SW 1271 (cell line): ENCODE measurements around the gene OTULINL.
"Not testable (repeated sequence)": the region's sequence is repeated elsewhere in the genome, so short reads cannot be mapped to it uniquely, and the experiment has no call there.

Experiments
- DNase-seq, 2 experiments: peaks; one replicate each; lab custom pipeline; 2025; lab: John Stamatoyannopoulos, UW

OTULINL gene

GRCh38 chr5:14581106-14581890 is at the start of gene OTULINL:
Gene OTULINL (plus strand): TSS chr5:14581792. CDS start chr5:14581895, 103 bp downstream.
- DNase-seq = peak; percentile 45 to 78

GRCh38 chr5:14532180-14532579 is 49.4 kb upstream of the OTULINL start:
- DNase-seq = no peak

GRCh38 chr5:14534773-14535172 is 46.8 kb upstream of the OTULINL start:
- no peak for DNase-seq

GRCh38 chr5:14545308-14545707 is 36.3 kb upstream of the OTULINL start:
- DNase-seq = no peak

GRCh38 chr5:14545862-14546261 is 35.7 kb upstream of the OTULINL start:
- no peak for DNase-seq

- no peak for DNase-seq
These were observed 33.9 kb upstream of the OTULINL start for GRCh38 chr5:14547666-14548065.

- no peak for DNase-seq
These were observed 30.4 kb upstream of the OTULINL start for GRCh38 chr5:14551211-14551610.

- DNase-seq = no peak
These were observed 29.6 kb upstream of the OTULINL start for GRCh38 chr5:14552017-14552416.

GRCh38 chr5:14554288-14554687 is 27.3 kb upstream of the OTULINL start:
- DNase-seq = not testable (repeated sequence)

GRCh38 chr5:14556015-14556414 is 25.6 kb upstream of the OTULINL start:
- no peak for DNase-seq

- no peak for DNase-seq
These were observed 24.3 kb upstream of the OTULINL start for GRCh38 chr5:14557203-14557770.

- DNase-seq = no peak
These were observed 23.7 kb upstream of the OTULINL start for GRCh38 chr5:14557791-14558415.

- no peak for DNase-seq
These were observed 21.4 kb upstream of the OTULINL start for GRCh38 chr5:14560091-14560595.

- no peak for DNase-seq
These were observed 19.9 kb upstream of the OTULINL start for GRCh38 chr5:14561741-14562140.

- no peak for DNase-seq
These were observed 13.3 kb upstream of the OTULINL start for GRCh38 chr5:14568333-14568732.

GRCh38 chr5:14569948-14570691 is 11.5 kb upstream of the OTULINL start:
- DNase-seq = no peak

GRCh38 chr5:14571901-14572300 is 9.7 kb upstream of the OTULINL start:
- no peak for DNase-seq

- no peak for DNase-seq
These were observed 9.2 kb upstream of the OTULINL start for GRCh38 chr5:14572385-14572784.

- DNase-seq = no peak
These were observed 8.8 kb upstream of the OTULINL start for GRCh38 chr5:14572836-14573235.

GRCh38 chr5:14574096-14574495 is 7.5 kb upstream of the OTULINL start:
- no peak for DNase-seq

- no peak for DNase-seq
These were observed 6.6 kb upstream of the OTULINL start for GRCh38 chr5:14574891-14575508.

- DNase-seq = no peak
These were observed 5.4 kb upstream of the OTULINL start for GRCh38 chr5:14576206-14576605.
